Left ventricle myocardium inferior (tissue), 1 donor: ENCODE measurements around the gene R3HDM4. TPM values are rescaled to one million over a fixed set of nuclear protein-coding genes. Genes with fewer than 3 reads are reported as not detected.
A peak's percentile ranks its signal among the peaks of the same experiment; 100 is the strongest.
"Not testable (repeated sequence)": the region's sequence is repeated elsewhere in the genome, so short reads cannot be mapped to it uniquely, and the experiment has no call there.

Source experiments
- DNase-seq: peaks from one replicate; pipeline ENCODE4 v3.0.0-alpha.2; 2020
- H3K27ac ChIP-seq: fragments of 200-600 bp; replicated peaks from 2 replicates; pipeline ENCODE4 v1.8.0; 2021
- H3K27me3 ChIP-seq: fragments of 200-600 bp; 2 replicates; pipeline ENCODE4 v1.8.0; 2021; ENCODE audit warnings: low read depth
- H3K36me3 ChIP-seq: fragments of 200-600 bp; 2 replicates; pipeline ENCODE4 v1.8.0; 2021
- H3K4me1 ChIP-seq: fragments of 200-600 bp; 2 replicates; pipeline ENCODE4 v1.8.0; 2021
- H3K4me3 ChIP-seq: fragments of 200-600 bp; 2 replicates; pipeline ENCODE4 v1.8.0; 2021; ENCODE audit warnings: mild to moderate bottlenecking, moderate library complexity
- H3K9me3 ChIP-seq: fragments of 200-600 bp; replicated peaks from 2 replicates; pipeline ENCODE4 v1.8.0; 2021
- CTCF ChIP-seq: fragments of 200-600 bp; IDR thresholded peaks from 2 replicates; pipeline ENCODE4 v1.8.0; 2021; ENCODE audit warnings: antibody characterized with exemption, mild to moderate bottlenecking, borderline replicate concordance
- intact Hi-C: fragments of 100-400 bp; cut with micrococcal nuclease; formaldehyde crosslinking; loops from one replicate; pipeline ENCODE4 v1.11.0; 2022
- long read RNA-seq: library from polyadenylated mRNA; unstranded; transcript quantifications from one replicate; pipeline ENCODE4 v2.0.0, GENCODE V29; 2021
- total RNA-seq: library from RNA; stranded (reverse); fragmentation: NEBNext Ultra II Directional; extraction: Animal tissue kit (Norgen Biotek cat#: 25700); gene quantifications from one replicate; pipeline ENCODE4 v1.2.1, GENCODE V29; 2021
- donor health status: DM: no; HTN: yes; CAD: no; lungs with severe emphysema.

R3HDM4 gene
- total RNA-seq: 21.6 TPM
- long read RNA-seq, transcript R3HDM4-201 (8 exons, 1,815 nt): major isoform, 26 of 34 reads
- long read RNA-seq, partial matches to known transcripts: 1 of 34 reads
- long read RNA-seq, other reads (novel, unspliced or antisense): 6 of 34 reads

- Histone ChIP-seq H3K27ac (peak within 1 kb of the TSS; percentile 92), H3K36me3 (no peaks in the 10 kb centered on the region), H3K9me3 (no peaks in the 10 kb centered on the region), H3K27me3 (peaks cover 22% of the 10 kb centered on the region), H3K4me3 (peak within 1 kb of the TSS; percentile 97), H3K4me1 (peaks cover 33% of the 10 kb centered on the region)
- DNase-seq: peak; percentile 87
- TF ChIP-seq CTCF: no peak
- intact Hi-C loops: no loop called here
Observed at GRCh38 chr19:913080-913748, at the start of gene R3HDM4. Gene R3HDM4 (minus strand): TSS chr19:913219. CDS start chr19:913157, 62 bp downstream.

DNA sequence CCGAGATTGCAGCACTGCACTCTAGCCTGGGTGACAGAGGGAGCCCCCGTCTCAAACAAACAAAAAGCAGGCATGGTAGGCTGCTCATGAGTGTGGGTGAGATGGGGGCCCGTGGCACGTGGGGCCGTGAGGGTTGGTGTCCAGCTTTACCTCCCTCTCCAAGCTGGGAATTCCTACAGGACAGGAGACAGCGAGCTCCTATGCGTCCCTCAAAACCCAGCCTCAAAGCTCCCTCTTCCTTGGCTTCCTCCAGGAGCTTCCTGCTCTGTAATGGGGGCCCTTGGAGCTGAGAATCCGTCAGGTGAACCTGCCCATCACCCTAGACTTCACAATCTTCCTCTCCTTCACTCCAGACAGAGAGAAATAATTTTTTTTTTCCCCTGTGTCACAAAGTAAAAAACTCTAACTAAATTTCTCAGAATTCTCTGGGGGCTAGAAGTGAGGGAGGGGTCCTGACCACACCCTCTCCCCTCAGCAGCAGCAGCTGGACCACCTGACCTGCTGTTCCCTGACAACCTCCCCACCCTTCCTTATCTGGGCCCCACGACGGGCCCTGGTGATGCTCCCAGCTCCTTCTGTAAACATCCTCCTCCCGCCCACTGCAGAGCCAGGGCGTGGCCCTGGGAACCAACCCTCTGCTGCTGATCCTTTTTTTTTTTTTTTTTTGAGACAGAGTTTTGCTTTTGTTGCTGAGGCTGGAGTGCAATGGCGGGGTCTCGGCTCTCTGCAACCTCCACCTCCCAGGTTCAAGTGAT, 49.0 kb upstream of the R3HDM4 start:
- Histone ChIP-seq H3K27me3 (no peaks in the 10 kb centered on the region), H3K36me3 (peaks cover 21% of the 10 kb centered on the region), H3K4me3 (no peak overlapping the region), H3K27ac (no peak overlapping the region), H3K9me3 (peaks cover 4% of the 10 kb centered on the region), H3K4me1 (no peaks in the 10 kb centered on the region)
- intact Hi-C loops: no loop called here
- TF ChIP-seq CTCF: no peak
- DNase-seq: no peak

DNA sequence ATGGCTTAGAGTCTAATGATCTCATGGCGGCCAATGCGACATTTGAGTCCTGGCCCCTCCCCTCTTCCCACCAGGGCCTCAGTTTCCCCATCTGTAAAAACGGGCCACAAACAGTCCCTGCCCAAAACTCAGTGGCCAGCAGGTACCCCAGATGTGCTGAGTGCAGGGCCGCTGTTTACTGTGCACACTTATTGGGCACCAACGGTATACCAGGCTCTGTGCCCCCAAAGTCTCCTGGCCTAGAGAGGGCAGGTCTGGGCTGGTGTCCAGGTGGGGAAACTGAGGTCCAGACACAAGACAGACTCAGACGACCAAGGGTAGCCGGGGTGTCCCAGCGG, 47.6 kb upstream of the R3HDM4 start:
- no peak for DNase-seq
- intact Hi-C loops: no loop called here

DNA sequence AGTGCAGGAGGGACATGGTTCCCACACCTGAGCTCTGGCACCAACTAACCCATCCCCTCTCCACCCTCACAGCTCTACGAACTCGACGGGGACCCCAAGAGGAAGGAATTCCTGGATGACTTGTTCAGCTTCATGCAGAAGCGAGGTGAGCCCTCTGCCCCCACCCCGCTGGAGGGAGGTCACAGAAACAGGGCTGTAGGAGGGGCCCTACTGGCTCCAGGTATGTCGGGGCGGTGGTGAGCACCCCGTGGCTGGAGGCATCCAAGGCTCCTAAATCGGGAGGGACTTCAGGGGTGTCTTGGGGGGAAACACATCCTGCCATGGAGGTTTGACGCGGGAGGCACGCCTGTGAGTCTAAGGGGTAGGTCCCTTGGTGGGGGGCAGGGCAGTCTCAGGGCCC, 47.0 kb upstream of the R3HDM4 start:
- DNase-seq: no peak
- no peak overlapping the region for H3K27ac ChIP-seq
- H3K4me3 ChIP-seq: no peak overlapping the region
- H3K27me3 ChIP-seq: no peaks in the 10 kb centered on the region
- H3K9me3 ChIP-seq: no peaks in the 10 kb centered on the region
- intact Hi-C loops: no loop called here
- H3K4me1 ChIP-seq: no peaks in the 10 kb centered on the region
- peaks cover 8% of the 10 kb centered on the region for H3K36me3 ChIP-seq
- TF ChIP-seq CTCF: no peak

More for the DNA sequence above, 47.6 kb upstream of the R3HDM4 start:
- Histone ChIP-seq H3K27me3 (no peaks in the 10 kb centered on the region), H3K4me1 (no peaks in the 10 kb centered on the region), H3K4me3 (no peak overlapping the region), H3K36me3 (peaks cover 13% of the 10 kb centered on the region), H3K27ac (no peak overlapping the region), H3K9me3 (no peaks in the 10 kb centered on the region)
- no peak for TF ChIP-seq CTCF

DNA sequence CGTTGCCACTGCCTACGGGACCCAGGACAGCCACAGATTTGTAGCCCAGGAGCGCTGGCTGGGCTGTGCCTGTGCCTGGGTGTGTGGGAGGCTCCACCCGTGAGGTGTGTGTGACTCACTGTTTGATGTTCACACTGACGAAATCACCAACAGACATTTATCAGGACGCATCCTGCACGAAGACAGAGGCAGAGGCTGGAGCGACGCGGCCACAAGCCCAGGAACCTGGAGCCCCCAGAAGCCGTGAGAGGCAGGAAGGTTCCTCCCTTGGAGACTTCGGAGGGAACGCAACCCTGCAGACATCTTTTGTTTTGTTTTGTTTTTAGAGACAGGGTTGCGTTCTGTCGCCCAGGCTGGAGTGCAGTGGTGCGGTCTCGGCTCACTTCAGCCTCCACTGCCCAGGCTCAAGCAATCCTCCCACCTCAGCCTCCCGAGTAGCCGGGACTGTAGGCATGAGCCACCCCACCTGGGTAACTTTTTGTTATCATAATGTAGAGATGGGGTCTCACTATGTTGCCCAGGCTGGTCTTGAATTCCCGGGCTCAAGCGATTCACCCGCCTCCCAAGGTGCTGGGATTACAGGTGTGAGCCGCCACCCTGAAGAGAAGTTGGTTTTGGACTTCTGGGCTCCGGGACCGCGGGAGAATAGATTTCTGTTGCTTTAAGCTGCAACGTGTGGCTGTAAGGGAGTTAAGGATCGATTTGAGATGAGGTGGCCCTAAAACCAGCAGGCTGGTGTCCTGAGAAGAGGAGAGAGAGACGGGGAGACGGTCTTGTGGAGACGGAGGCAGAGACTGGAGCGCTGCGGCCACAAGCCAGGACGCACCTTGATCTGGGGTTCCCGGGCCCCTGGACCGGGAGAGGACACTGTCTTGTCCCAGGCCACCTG, 46.2 kb upstream of the R3HDM4 start:
- no peaks in the 10 kb centered on the region for H3K9me3 ChIP-seq
- peaks cover 2% of the 10 kb centered on the region for H3K4me1 ChIP-seq
- DNase-seq: no peak
- TF ChIP-seq CTCF: no peak
- peaks cover under 1% of the 10 kb centered on the region for H3K36me3 ChIP-seq
- no peak overlapping the region for H3K4me3 ChIP-seq
- H3K27me3 ChIP-seq: no peaks in the 10 kb centered on the region
- intact Hi-C loops: no loop called here
- no peak overlapping the region for H3K27ac ChIP-seq

- DNase-seq, intact Hi-C loops, H3K36me3 ChIP-seq, H3K27me3 ChIP-seq, H3K27ac ChIP-seq, H3K4me3 ChIP-seq, H3K9me3 ChIP-seq: not testable (repeated sequence)
- H3K4me1 ChIP-seq: peaks cover 10% of the 10 kb centered on the region
Observed at GRCh38 chr19:957578-957977, 44.6 kb upstream of the R3HDM4 start.
